Measurements from ENCODE around the gene RUFY4.

Gene RUFY4

DNA sequence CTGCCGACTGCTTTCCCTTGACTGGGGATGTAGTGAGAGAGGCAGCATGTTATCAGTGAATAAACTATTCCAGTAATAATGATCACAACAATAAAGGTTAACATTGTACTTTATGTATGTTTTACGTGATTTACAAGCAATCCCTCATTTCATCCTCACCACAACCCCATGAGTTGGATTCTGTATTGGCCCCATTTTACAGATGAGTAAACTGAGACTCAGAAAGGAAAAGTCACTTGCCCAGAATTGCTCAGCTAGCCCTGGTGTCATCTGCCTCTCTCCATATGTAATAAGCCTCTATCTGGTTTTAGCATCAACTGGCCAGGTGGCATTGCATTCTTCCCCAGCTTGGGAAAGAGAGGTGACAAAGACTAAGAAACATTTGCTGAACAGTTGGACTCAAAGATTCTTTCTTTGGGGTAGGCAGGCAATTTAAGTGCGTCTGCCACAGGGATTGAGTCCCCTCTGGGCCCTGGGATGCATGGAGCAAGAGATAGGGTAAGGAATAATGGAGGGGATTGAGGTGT is 58.9 kb downstream of the RUFY4 start:
- no peak for DNase-seq (ENCODE audit: low read depth)
- no peak overlapping the region for H3K4me3 ChIP-seq (ENCODE audit: control insufficient read depth, low read depth, low read length)
- TF ChIP-seq, protein P1, sequence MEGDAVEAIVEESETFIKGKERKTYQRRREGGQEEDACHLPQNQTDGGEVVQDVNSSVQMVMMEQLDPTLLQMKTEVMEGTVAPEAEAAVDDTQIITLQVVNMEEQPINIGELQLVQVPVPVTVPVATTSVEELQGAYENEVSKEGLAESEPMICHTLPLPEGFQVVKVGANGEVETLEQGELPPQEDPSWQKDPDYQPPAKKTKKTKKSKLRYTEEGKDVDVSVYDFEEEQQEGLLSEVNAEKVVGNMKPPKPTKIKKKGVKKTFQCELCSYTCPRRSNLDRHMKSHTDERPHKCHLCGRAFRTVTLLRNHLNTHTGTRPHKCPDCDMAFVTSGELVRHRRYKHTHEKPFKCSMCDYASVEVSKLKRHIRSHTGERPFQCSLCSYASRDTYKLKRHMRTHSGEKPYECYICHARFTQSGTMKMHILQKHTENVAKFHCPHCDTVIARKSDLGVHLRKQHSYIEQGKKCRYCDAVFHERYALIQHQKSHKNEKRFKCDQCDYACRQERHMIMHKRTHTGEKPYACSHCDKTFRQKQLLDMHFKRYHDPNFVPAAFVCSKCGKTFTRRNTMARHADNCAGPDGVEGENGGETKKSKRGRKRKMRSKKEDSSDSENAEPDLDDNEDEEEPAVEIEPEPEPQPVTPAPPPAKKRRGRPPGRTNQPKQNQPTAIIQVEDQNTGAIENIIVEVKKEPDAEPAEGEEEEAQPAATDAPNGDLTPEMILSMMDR (IDR thresholded peaks at IDR 0.05; ENCODE audit: control insufficient read depth, insufficient read depth, low read depth, low read length, missing control alignments): no peak

DNA sequence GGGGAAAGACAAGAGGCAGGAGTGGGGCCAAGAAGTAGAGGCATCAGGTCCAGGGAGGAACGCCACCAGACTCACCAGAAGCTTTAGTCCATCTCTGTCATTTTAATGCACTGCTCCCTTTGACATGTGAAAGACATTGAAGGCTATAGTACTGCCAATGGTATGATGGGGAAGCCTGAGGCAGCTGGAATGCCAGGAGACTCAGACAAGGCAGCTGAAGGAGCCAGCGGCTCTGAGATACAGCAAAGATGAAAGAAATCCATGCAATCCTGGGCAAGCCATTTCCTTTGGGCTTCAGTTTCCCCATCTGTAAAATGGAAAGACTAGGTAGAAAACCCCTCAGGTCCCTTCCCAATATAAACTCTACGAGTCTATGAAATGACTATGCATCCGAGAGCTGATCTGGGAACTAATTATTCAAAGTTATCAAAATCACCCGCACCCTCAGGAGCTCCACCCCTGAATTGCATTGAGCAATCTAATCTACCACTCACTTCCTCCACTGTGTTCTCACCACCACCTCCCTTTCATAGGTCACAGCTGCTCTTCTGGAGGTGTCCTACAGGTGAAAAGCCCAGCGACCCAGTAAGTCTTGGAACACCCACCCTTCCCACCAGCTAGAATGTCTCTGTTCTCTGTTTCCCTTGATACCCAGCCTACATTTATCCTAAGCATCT is 59.9 kb downstream of the RUFY4 start:
- no peak overlapping the region for H3K4me3 ChIP-seq (ENCODE audit: control insufficient read depth, low read depth, low read length)
- no peak for DNase-seq (ENCODE audit: low read depth)
- TF ChIP-seq, protein P1 (IDR thresholded peaks at IDR 0.05; ENCODE audit: control insufficient read depth, insufficient read depth, low read depth, low read length, missing control alignments): no peak

DNA sequence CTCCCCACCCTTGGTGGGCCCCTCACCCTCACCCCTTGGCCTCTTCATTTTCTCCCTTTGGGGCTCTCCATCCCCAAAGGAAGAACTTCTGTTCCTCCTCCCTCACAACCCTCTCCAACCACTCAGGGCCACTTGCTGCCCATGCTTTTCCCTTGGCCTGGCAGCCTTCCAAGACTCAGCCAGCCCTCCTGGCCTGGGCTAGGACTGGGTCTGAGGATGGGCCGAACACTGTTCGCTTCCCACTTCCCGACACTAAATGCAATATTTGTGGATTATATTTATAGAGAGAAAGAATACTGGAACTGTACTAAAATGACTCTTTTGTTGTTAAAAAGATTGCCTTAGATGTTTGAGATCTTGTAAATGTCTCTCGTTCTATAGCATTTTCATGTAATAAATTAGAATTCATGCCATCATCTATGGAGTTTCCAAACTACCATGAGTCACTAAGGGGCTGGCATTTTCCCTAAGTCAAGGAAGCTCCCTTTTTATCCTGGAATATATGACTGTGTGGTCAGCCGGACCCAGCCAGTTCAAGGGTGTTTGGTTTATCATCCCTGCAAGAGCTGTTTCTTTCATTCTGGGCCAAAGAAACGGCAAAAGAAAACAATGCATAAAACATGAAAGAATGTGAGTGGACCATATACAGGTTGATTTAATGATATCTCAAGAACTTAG is 60.5 kb downstream of the RUFY4 start:
- peak; percentile 1 for DNase-seq (ENCODE audit: low read depth)
- no peak overlapping the region for H3K4me3 ChIP-seq (ENCODE audit: control insufficient read depth, low read depth, low read length)
- TF ChIP-seq, protein P1 (IDR thresholded peaks at IDR 0.05; ENCODE audit: control insufficient read depth, insufficient read depth, low read depth, low read length, missing control alignments): no peak

DNA sequence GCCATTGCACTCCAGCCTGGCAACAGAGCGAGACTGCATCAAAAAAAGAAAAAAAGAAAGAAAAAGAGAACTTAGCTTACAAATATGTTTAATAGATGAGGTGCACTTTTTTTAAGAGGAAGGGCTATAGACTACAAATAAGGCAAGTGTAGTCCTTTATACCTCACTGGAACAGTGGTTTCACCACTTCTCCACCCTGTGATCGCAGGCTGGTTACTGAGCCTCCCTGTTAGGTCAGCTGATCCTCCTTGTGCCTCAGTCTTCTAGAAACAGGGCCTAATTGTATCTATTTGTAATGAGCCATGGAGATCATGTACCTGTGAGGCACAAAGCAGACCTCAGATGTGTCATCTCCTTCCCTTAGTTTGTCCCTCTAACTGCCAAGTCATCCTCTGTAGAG is 61.3 kb downstream of the RUFY4 start:
- DNase-seq (ENCODE audit: low read depth): no peak
- no peak overlapping the region for H3K4me3 ChIP-seq (ENCODE audit: control insufficient read depth, low read depth, low read length)
- TF ChIP-seq, protein P1 (IDR thresholded peaks at IDR 0.05; ENCODE audit: control insufficient read depth, insufficient read depth, low read depth, low read length, missing control alignments): no peak

DNA sequence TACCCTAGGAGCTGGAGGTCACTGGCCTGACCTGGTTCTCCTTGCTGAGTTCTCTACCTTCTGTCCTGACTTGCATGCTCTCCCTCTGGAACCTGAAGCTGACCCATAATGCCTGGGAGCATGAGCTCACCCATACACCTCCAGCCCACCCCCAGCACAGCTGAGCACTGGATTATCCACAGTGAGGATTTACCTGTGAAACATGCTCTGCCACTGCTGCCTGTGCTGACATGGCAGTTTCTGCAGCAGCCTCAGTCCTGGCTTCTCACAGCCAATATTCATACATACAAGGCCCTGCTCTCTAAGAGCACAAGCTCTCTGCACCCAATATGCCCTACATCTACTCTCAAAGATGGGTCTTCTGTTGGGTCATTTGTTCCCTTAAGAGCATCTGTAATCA is 61.8 kb downstream of the RUFY4 start:
- no peak for DNase-seq (ENCODE audit: low read depth)
- no peak overlapping the region for H3K4me3 ChIP-seq (ENCODE audit: control insufficient read depth, low read depth, low read length)
- TF ChIP-seq, protein P1 (IDR thresholded peaks at IDR 0.05; ENCODE audit: control insufficient read depth, insufficient read depth, low read depth, low read length, missing control alignments): no peak

DNA sequence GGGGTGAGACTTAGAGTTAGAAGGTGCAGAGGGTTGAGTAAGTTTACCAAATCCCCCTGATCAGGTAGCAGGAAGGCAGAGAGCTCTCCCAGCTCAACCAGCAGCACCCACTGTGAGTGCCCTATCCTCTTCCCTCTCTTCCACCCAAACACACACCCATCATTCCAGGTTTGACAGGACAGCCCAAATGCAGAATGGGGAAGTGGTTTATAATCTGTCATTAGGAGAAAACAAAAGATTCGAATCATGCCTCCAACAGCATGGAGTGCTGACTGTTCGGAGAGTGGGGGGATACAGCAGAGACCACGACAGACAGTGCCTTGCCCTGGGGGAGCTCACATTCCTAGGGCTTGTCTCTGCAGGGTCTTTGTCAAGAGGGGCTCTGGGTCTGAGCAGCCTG is 68.5 kb downstream of the RUFY4 start:
- H3K4me3 ChIP-seq (ENCODE audit: control insufficient read depth, low read depth, low read length): no peak overlapping the region
- DNase-seq (ENCODE audit: low read depth): no peak
- TF ChIP-seq, protein P1 (IDR thresholded peaks at IDR 0.05; ENCODE audit: control insufficient read depth, insufficient read depth, low read depth, low read length, missing control alignments): no peak
